Astrocyte of the spinal cord (primary cell): ENCODE measurements around the gene SDCBP2.

ENCODE experiments used
- DNase-seq: peaks from one replicate; pipeline ENCODE4 v3.0.0; 2011; ENCODE audit warnings: low read depth, low spot score
- H3K4me3 ChIP-seq: 2 replicates; pipeline ENCODE4 v1.5.1; 2011; ENCODE audit warnings: low read depth, mild to moderate bottlenecking, low read length, moderate library complexity
- CTCF ChIP-seq: IDR thresholded peaks from 2 replicates; pipeline ENCODE4 v1.5.1; 2012; ENCODE audit warnings: low read depth, mild to moderate bottlenecking, low read length, inconsistent platforms
- in situ Hi-C: cut with HindIII; loops from 2 replicates; pipeline ENCODE4 v1.10.0; 2017; ENCODE audit warnings: low sequenced_read_pairs

SDCBP2 gene

GRCh38 chr20:1362484-1362883 lies 33.5 kb upstream of the SDCBP2 start:
- in situ Hi-C loops: no loop called here
- no peak overlapping the region for H3K4me3 ChIP-seq
- no peak for TF ChIP-seq CTCF
- DNase-seq: no peak

DNA sequence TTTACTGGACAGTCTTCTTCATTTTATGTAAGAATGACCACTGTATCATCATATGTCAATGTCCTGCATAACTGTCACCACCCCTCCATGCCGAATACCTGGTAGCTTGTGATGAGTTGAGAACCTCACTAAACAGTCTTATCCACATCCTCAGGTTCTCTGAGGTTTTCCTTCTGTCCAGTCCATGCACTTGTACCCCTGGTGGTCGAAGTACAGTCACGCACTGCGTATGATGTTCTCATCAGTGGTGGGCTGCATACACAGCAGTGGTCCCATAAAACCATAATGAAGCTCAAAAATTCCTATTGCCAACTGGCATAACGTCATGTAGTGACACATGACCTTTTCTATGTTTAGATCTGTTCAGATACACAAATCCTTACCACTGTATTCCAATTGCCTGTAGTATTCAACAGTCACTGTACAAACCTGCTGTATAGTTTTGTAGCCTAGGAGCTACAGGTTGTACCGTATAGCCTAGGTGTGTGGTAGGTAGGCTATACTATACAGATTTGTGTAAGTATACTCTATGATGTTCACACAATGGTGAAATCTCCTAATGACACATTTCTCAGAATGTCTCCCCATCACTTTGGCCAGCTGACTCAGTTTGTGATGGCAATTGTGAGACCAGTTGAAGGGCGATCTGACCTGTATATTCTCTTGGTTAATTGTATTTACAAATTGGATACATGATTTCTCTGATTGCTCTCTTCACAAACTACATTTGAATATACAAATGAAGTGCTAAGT lies 31.3 kb upstream of the SDCBP2 start:
- DNase-seq: no peak
- in situ Hi-C loops: no loop called here
- TF ChIP-seq CTCF: no peak

DNA sequence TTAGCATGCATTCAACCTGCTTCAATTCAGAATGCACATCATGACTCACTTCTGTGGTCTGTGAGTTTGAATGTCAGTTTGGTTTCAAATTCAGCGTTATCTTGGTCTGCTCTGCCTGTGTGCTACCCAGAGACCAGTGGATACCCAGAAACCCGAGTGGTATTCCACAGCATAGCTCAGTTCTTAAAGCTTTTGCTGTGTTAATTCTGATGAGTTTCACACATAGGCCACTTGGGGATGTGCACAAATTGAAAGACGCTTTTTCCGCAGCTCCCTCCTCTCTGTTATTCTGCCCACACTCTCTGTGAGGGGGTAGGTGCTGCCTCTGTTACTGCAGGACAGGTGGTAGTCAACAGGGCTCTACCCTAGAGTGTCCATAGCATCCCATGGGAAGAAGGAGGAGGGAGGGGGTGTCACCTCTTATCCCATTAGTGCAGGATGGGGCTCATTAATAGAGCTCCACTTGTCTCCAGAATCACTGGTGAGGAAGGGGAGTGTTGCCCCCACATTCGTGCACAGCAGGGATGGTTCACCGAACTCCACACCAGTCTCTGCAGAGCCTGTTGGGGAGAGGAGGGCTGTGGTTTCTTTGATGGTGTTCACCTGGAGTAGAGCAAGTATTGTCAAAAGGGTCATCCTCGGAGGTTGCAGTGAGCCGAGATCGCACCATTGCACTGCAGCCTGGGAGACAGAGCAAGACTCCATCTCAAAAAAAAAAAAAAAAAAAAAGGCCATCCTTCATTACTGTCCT lies 29.2 kb upstream of the SDCBP2 start:
- no peak overlapping the region for H3K4me3 ChIP-seq
- DNase-seq: peak; percentile 62
- in situ Hi-C loops: no loop called here
- TF ChIP-seq CTCF: no peak

More for the DNA sequence above, 31.3 kb upstream of the SDCBP2 start:
- H3K4me3 ChIP-seq: no peak overlapping the region

GRCh38 chr20:1353956-1354355 lies 25.0 kb upstream of the SDCBP2 start:
- in situ Hi-C loops: no loop called here
- H3K4me3 ChIP-seq: no peak overlapping the region
- no peak for DNase-seq
- no peak for TF ChIP-seq CTCF

DNA sequence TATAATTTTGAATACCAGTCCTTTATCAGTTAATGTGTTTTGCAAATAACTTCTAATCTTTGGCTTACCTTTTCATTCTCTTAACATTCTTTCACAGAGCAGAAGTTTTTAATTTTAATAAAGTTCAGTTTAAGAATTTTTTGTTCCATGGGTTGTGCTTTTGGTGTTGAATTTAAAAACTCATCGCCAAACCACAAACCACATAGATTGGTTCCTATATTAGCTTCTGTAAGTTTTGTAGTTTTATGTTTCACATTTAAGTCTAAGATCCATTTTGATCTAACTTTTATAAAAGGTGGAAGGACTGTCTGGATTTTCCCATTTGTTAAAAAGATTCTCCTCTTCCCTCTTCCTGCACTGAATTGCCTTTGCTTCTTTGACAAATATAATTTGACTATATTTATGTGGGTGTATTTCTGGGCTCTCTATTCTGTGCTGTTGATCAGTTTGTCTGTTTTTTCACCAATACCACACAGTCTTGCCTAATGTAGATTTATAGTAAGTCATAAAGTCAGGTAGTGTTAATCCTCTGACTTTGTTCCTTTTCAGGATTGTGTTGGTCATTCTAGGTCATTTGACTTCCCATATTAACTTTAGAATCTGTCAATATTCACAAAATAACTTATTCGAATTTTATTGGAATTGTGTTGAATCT lies 17.5 kb upstream of the SDCBP2 start:
- in situ Hi-C loops: no loop called here
- H3K4me3 ChIP-seq: no peak overlapping the region
- no peak for DNase-seq
- TF ChIP-seq CTCF: no peak

DNA sequence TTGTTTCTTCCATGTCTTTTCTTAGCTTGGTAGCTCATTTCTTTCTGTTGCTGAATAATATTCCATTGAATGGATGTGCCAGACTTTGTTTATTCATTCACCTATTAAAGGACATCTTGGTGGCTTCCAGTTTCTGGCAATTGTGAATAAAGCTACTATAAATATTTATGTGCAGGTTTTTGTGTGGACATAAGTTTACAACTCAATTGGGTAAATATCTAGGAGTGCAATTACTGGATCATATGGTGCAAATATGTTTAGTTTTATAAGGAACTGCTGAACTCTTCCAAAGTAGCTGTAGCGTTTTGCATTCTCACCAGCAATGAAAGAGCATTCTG lies 16.8 kb upstream of the SDCBP2 start:
- no peak for DNase-seq
- in situ Hi-C loops: no loop called here
- TF ChIP-seq CTCF: no peak
- no peak overlapping the region for H3K4me3 ChIP-seq
